DMS153 treated with DMSO at 0.1 percent for 48 hours (cell line): ENCODE data around the gene TSR2.
A peak's percentile ranks its signal among the peaks of the same experiment; 100 is the strongest.

ENCODE experiments used
- DNase-seq: peaks from one replicate; lab custom pipeline; 2025; ENCODE audit not compliant: unreplicated experiment; lab: John Stamatoyannopoulos, UW

Gene TSR2

GRCh38 chrX:54439960-54440871 lies at the start of gene TSR2:
TSR2 (plus strand) TSS chrX:54440404; CDS start chrX:54440422, 18 bp downstream.
- peak; percentile 7 for DNase-seq

DNA sequence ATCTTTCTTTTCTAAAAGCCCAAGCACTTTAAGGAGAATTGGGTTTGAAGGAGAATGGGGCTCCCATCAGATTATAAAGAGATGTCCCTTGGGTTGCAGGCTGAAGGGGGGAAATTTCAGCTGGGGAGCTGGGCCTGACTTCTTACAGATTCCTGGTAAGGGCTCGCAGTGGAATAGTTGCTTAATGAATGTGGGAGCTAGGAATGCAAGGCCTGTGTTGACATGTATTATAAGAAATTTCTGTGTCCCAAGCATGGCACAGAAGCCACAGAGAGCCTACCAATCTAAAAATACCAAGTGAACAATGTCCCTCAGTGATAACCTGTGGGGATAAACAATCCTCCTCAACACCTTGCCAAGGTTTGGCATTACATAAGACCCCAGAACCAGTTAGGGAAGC lies 43.1 kb upstream of the TSR2 start:
- DNase-seq, result no peak

DNA sequence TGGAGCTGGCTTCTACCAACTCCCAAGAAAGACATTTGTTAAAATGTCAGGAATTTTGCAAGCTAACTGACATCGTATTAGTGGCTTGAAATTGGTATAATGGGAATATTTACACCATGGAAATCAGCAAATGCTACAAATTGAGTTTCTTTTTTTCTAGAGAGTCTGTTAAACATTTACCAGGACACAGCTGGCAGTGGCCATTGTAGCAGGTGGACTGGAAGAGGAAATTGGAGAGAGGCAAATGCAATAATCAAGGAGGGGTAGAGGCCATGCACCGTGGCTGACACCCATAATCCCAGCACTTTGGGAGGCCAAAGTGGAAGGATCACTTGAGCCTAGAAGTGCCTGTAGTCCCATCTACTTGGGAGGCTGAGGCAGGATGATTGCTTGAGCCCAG lies 32.9 kb upstream of the TSR2 start:
- DNase-seq, result no peak

DNA sequence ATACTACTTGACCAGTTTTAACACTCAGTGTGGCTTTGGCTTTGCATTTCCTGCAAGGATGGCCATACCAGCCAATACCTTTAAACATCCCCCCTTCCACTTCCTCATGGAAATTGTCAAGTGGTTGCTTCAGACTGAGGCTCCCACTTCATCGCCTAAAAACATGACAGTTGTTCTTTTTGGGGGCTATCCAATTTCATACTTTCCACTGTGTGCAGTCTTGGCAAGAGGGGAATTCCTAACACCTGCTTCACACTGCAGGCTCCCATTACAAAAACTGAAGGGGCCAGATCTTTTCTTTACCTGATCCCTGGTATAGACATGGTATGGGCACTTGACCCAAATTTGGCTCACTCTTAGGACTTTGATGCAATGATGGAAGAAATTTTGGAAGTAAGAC lies 28.5 kb upstream of the TSR2 start:
- DNase-seq, result no peak

DNA sequence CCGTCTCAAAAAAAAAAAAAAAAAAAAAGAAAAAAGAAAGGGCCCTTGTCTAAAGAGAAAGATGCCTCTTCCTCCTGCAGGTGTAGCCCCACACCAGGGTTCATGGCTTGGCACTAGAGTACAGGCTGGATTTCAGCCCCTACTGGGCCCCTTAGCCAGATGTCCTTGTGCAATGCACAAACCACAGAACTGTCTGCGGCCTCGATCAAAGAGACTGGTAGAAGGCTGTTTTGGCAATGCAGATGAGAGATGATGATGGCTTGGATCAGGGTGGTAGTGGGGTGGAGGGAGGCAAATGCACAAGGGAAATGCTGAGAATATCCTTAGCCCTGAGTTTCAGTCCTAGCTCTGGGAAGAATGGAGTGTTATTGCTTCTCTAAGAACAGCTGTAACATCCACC lies 26.5 kb upstream of the TSR2 start:
- no peak for DNase-seq

- no peak for DNase-seq
These were observed 24.5 kb upstream of the TSR2 start for GRCh38 chrX:54415534-54416350.

DNA sequence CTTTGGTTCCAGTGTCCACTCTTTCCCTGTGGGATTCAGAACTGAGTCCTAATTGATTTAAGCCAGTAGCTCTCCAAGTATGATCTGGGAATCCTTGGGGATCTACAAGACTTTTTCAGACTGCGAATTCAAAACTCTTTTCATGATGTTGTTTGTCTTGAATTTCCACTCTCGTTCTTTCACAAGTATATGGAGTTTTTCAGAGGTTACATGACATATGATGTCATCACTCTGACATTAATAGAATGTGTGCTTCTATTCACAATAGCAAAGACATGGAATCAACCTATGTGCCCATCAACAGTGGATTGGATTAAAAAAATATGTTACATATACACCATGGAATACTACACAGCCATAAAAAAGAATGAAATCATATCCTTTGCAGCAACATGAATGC lies 23.2 kb upstream of the TSR2 start:
- DNase-seq, result no peak

GRCh38 chrX:54419559-54420302 lies 20.5 kb upstream of the TSR2 start:
- no peak for DNase-seq

GRCh38 chrX:54422168-54422567 lies 18.0 kb upstream of the TSR2 start:
- no peak for DNase-seq

- DNase-seq, result no peak
These were observed 16.9 kb upstream of the TSR2 start for GRCh38 chrX:54423161-54423888.

DNA sequence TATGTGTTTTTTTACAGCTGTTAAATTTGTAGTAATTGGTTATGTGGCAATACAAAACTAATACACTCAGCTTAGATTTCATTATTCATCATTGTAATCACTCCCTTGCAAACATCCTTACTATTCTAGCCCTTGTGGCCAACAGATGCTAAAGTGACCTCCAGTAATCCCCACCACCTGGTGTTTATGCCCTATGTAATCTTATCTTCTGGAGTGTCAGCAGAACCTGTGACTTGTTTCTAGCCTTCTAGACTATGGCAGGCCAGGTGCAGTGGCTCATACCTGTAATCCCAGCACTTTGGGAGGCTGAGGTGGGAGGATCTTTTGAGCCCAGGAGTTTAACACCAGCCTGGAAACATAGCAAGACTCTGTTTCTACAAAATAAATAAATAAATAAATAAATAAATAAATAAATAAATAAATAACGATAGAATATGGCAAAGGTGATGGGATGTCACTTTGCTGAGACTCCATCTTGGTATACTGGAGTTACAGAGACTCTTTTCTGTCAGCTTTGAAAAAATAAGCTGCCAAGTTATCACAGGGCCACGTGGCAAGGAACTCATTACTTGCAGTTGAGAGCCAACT lies 12.3 kb upstream of the TSR2 start:
- DNase-seq, result no peak

DNA sequence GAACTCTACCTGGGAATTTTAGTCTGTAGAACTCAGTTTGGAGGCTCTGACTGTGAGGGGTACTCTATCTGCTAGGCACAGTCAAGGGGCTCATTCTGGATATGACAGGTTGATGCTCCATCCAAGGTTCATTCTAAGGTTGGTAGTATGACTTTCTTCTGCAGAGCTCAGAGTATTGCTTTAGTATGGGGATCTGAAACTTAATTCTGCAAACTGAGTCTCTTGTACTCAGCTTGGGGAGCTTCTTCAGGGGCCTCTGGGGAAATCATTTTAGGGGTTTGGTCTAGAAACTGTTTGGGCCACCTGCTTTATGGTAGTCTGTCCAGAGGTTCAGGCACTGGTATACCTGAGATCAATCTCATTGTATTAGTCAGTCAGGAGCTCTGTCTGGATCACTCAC lies 9.7 kb upstream of the TSR2 start:
- no peak for DNase-seq

DNA sequence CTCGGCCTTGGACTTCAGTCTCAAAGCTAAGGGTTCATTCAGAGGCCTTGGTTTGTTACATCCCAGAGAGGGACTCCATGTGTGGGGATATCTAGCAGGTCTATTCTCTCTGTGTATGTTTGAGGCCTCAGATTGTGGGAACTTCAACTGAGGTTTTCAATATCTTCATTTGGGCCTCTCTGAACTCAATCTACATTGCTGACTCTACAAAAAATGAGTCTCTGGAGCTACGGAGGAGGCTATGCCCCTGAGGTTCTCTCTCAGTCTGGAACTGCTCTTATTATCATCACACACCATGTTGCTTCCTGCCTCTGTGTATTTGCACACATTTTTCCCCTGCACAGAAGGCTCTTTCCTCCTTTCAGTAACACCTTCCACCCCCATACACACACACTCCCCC lies 5.1 kb upstream of the TSR2 start:
- DNase-seq, result no peak

DNA sequence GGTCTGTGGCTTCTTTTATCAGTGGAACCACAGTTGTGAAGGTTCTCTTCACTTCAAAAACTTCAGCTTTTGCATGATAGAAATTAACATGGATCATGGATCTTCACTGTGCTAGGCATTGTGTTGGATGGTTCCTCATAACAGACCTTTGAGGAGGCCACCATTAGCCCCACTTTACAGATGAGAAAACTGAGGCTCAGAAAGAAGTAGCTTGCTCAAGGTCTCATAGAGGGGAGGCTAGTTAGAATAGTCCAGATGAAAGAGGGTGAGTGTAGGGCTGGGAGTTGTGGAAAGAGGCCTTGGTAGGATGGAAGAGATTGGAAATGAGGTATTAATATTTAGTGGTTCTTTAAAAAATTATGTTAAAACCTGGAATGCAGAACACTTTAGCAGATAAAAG lies 2.6 kb downstream of the TSR2 start:
- no peak for DNase-seq

- DNase-seq, result no peak
These were observed 4.5 kb downstream of the TSR2 start for GRCh38 chrX:54444752-54445151.

DNA sequence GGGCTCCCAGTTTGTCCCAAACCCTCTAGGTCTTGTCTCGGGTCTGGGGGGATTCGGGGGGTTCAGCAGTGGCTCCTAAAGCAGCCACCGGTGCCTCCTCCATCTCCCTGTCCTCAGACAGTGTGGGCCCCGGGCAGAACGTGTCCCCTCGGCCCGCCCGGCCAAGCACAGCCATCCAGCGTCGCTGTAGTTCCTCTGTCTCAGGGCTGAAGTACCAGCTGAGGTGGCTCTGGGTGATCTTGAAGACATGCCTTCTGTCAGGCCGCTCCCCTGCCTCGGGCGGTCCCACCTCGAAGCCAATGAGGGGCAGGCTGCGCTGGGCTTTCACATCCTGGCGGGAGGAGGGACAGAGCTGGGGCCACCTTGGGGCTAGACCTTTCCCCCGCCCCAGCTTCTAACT lies 5.9 kb downstream of the TSR2 start:
- DNase-seq, result no peak

GRCh38 chrX:54447461-54447860 lies 7.3 kb downstream of the TSR2 start:
- no peak for DNase-seq

GRCh38 chrX:54449929-54450328 lies 9.7 kb downstream of the TSR2 start:
- DNase-seq, result no peak

- no peak for DNase-seq
These were observed 12.7 kb downstream of the TSR2 start for GRCh38 chrX:54452920-54453319.

GRCh38 chrX:54470054-54470760 lies 30.0 kb downstream of the TSR2 start:
- DNase-seq, result no peak
